Chondrocyte (in vitro differentiated cells): Measurements from ENCODE around the gene PABPN1. TPM values are rescaled to one million over a fixed set of nuclear protein-coding genes. Genes with fewer than 3 reads are reported as not detected.

Source experiments
- DNase-seq: peaks from one replicate; pipeline ENCODE4 v3.0.0; 2021; ENCODE audit warnings: mixed read lengths, low spot score
- H3K27ac Mint-ChIP-seq: one replicate; pipeline ENCODE4 v1.8.0; 2021; ENCODE audit warnings: mild to moderate bottlenecking, moderate library complexity, mixed read lengths; ENCODE audit not compliant: unreplicated experiment
- H3K27me3 Mint-ChIP-seq: 2 replicates; pipeline ENCODE4 v1.8.0; 2021; ENCODE audit warnings: low read depth, mixed read lengths
- H3K36me3 Mint-ChIP-seq: 2 replicates; pipeline ENCODE4 v1.8.0; 2021; ENCODE audit warnings: low read depth, mixed read lengths
- H3K4me1 Mint-ChIP-seq: 2 replicates; pipeline ENCODE4 v1.8.0; 2021; ENCODE audit warnings: low read depth, mild to moderate bottlenecking, mixed read lengths
- H3K4me3 Mint-ChIP-seq: one replicate; pipeline ENCODE4 v1.8.0; 2021; ENCODE audit warnings: mild to moderate bottlenecking, moderate library complexity, mixed read lengths; ENCODE audit not compliant: unreplicated experiment
- H3K9me3 Mint-ChIP-seq: 2 replicates; pipeline ENCODE4 v1.8.0; 2021; ENCODE audit warnings: low read depth, mixed read lengths
- total RNA-seq: library from RNA; stranded (reverse); gene quantifications from 3 replicates; pipeline ENCODE4 v1.2.1, GENCODE V29; 2021
- TF ChIP-seq, protein P1 (sequence below): fragments of 200-600 bp; sonication (generic); IDR thresholded peaks from 2 replicates; pipeline ENCODE4 v1.5.0; 2021; ENCODE audit warnings: antibody characterized with exemption, mild to moderate bottlenecking, moderate library complexity

Gene PABPN1
- total RNA-seq, 1 donor from 2014 or later: 135 TPM

DNA sequence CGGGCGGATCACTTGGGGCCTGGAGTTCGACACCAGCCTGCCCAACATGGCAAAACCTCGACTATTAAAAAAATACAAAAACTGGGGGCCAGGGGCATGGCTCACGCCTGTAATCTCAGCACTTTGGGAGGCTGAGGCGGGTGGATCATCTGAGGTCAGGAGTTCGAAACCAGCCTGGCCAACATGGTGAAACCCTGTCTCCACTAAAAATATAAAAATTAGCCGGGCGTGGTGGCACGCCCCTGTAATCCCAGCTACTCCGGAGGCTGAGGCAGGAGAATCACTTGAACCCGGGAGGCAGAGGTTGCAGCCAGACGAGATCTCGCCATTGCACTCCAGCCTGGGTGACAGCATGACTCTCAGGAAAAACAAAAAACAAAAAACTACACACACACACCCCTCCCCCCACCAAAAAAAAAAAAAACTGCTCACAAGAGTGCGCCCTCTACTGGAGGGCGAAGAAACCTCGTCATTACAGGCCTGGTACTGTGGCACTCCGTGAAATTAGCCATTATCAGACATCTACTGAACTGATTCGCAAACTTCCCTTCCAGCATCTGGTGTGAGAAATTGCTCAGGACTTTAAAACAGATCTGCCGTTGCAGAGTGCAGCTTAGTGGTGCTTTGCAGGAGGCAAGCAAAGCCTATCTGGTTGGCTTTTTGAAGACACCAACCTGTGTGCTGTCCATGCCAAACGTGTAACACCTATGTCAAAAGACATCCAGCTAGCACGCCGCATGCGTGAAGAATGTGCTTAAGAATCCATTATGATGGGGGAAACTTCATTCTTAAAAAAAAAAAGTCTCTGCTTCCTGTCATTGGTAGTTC is 26.3 kb upstream of the PABPN1 start:
- Mint-ChIP-seq H3K36me3 (peaks cover 1% of the 10 kb centered on the region), H3K27me3 (peaks cover 13% of the 10 kb centered on the region), H3K27ac (no peak overlapping the region), H3K4me1 (peaks cover 19% of the 10 kb centered on the region), H3K4me3 (no peak overlapping the region), H3K9me3 (no peaks in the 10 kb centered on the region)
- DNase-seq: no peak
- TF ChIP-seq, protein P1, sequence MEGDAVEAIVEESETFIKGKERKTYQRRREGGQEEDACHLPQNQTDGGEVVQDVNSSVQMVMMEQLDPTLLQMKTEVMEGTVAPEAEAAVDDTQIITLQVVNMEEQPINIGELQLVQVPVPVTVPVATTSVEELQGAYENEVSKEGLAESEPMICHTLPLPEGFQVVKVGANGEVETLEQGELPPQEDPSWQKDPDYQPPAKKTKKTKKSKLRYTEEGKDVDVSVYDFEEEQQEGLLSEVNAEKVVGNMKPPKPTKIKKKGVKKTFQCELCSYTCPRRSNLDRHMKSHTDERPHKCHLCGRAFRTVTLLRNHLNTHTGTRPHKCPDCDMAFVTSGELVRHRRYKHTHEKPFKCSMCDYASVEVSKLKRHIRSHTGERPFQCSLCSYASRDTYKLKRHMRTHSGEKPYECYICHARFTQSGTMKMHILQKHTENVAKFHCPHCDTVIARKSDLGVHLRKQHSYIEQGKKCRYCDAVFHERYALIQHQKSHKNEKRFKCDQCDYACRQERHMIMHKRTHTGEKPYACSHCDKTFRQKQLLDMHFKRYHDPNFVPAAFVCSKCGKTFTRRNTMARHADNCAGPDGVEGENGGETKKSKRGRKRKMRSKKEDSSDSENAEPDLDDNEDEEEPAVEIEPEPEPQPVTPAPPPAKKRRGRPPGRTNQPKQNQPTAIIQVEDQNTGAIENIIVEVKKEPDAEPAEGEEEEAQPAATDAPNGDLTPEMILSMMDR: peak; percentile 93

DNA sequence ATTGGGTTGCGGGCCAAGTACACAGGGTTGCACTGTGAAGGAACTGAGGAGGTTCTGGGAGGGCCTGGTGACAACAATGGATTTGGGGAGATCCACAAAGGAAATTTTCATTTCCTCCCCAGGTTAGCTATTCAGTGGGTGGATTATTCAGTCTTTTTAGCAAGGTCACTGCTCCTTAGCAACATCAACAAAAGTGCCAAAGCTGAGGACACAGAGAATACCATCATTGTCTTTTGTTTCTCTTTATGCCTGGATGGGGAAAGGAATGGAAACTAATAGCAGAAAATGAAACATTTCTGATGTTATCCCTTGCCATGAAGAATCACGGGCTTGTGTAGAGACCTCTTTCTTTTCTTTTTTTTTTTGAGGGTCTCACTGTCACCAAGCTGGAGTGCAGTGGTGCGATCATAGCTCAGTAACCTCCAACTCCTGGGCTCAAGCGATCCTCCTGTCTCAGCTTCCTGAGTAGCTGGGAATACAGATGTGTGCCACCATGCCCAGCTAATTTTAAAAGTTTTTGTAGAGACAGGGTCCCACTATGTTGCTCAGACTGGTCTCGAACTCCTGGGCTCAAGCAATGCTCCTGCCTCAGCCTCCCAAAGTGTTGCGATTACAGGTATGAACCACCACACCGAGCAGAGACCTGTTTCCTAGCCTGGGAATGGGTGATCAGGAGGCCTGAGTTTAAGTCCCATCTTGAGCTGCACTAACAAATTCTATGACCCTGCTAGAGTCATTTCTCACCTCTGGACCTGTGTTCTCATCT is 25.1 kb upstream of the PABPN1 start:
- Mint-ChIP-seq H3K27me3 (peaks cover 10% of the 10 kb centered on the region), H3K36me3 (peaks cover 1% of the 10 kb centered on the region), H3K9me3 (no peaks in the 10 kb centered on the region), H3K4me1 (peaks cover 26% of the 10 kb centered on the region), H3K27ac (no peak overlapping the region), H3K4me3 (no peak overlapping the region)
- TF ChIP-seq, protein P1: no peak
- no peak for DNase-seq

DNA sequence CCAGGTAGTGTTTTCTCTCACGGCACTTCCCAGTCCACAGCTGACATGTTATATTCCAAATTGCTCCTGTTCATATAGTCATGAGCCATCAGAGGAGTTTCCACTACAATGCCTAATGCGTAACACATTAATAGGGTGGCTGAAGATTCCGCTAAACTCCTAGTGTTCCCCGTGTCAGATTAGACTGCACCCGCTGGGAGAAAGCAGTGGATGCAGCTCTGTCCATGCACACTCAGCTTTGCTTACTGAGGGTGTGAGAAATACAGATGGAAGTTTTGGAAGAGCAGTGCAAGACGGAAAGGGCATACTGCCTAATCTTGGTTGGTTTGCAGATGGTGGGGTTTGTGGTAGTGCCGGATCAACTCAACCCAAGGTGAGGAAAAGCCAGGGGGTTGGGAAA is 24.2 kb upstream of the PABPN1 start:
- Mint-ChIP-seq H3K4me1 (peaks cover 26% of the 10 kb centered on the region), H3K27me3 (peaks cover 10% of the 10 kb centered on the region), H3K4me3 (no peak overlapping the region), H3K36me3 (peaks cover 1% of the 10 kb centered on the region), H3K9me3 (no peaks in the 10 kb centered on the region), H3K27ac (no peak overlapping the region)
- no peak for DNase-seq
- TF ChIP-seq, protein P1: no peak

DNA sequence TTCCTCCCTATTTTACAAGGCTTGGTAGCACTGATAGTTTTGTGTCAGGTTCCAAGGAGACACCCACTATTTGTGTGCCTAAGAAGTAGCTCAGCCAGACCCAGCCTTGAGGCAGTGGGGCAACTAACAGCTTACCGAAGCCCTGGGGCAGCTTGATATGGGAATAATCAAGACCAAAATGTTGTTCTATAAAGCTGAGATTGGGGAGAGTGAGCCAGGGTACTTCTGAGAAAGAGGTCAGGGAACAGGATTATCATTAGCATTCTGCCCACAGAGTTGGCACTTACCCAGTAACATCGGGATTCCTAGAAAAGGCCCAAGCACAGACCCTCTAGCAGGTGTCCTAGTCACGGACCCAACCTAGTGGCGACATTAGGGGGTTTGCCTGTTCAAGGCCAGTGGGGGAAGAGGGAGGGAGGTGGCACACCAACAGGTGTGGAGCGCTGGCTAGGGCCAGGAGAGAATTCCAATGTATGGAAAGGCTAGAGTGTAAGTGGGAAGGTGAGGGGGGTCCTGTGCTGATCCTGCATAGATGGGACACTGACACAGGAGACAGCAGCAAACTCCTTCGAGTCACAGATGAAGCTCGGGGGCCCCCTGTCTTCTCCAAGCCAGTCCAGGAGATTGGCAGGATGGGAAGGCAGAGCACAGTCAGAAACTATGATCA is 23.5 kb upstream of the PABPN1 start:
- peaks cover 10% of the 10 kb centered on the region for H3K27me3 Mint-ChIP-seq
- H3K4me1 Mint-ChIP-seq: peaks cover 29% of the 10 kb centered on the region
- no peak for DNase-seq
- H3K4me3 Mint-ChIP-seq: no peak overlapping the region
- H3K9me3 Mint-ChIP-seq: no peaks in the 10 kb centered on the region
- H3K36me3 Mint-ChIP-seq: peaks cover 1% of the 10 kb centered on the region
- TF ChIP-seq, protein P1: no peak
- H3K27ac Mint-ChIP-seq: no peak overlapping the region
